ENCODE data around the gene MVB12A. TPM values are rescaled to one million over a fixed set of nuclear protein-coding genes. Genes with fewer than 3 reads are reported as not detected.

MVB12A gene
- total and polyA plus RNA-seq, 2 of the 4 experiments (the other 2 are of a cell fraction) = 13.8 to 43.9 TPM

- Histone ChIP-seq H2BK15ac (ENCODE audit: low read depth, low read length) (no peak overlapping the region), H3K36me3 (ENCODE audit: control insufficient read depth, insufficient read depth, low read length) (no peaks in the 10 kb centered on the region), H3K4me3 (ENCODE audit: insufficient read depth, low read depth, low read length) (no peak overlapping the region), H3K27ac (ENCODE audit: insufficient read depth, low read length) (no peak overlapping the region), H3K56ac (ENCODE audit: extremely low read depth, insufficient read depth, low read length) (no peak overlapping the region), H3K14ac (replicated peaks; ENCODE audit: low read depth, low read length) (no peak overlapping the region), H3K23ac (ENCODE audit: low read depth, low read length) (no peak overlapping the region), H3K79me1 (ENCODE audit: low read depth in 1 of 2, low read length in 2 of 2) (peaks cover 0 to 4% of the 10 kb centered on the region in 2 experiments; a peak in 2 of 4 replicates), H2BK120ac (ENCODE audit: low read depth, low read length) (no peak overlapping the region), H2BK20ac (ENCODE audit: low read depth, low read length) (no peak overlapping the region), H3K4ac (ENCODE audit: low read depth, low read length) (no peak overlapping the region), H2BK5ac (ENCODE audit: low read depth, low read length, poor library complexity, severe bottlenecking) (no peak overlapping the region), H3K27me3 (ENCODE audit: control insufficient read depth, insufficient read depth, low read length) (0 out of 2 replicates have a peak, but pooled peaks cover 1% of the 10 kb centered on the region), H3K9ac (ENCODE audit: low read depth, low read length) (no peak overlapping the region), H2AK5ac (ENCODE audit: low read depth, low read length) (no peak overlapping the region), H4K91ac (ENCODE audit: insufficient read depth, low read depth, low read length) (no peak overlapping the region), H3K4me1 (ENCODE audit: control insufficient read depth, insufficient read depth, low read length) (peaks cover 9% of the 10 kb centered on the region), H3K9me3 (ENCODE audit: control insufficient read depth, insufficient read depth, low read length) (no peaks in the 10 kb centered on the region), H3K4me2 (ENCODE audit: low read depth, low read length) (no peak overlapping the region), H4K5ac (ENCODE audit: low read depth, low read length) (no peak overlapping the region), H3K9me1 (ENCODE audit: insufficient read depth, low read length) (peaks cover 4% of the 10 kb centered on the region; the same call in 1 of the 2 replicates), H2AFZ (replicated peaks; ENCODE audit: low read length, poor library complexity) (no peak overlapping the region), H2AK9ac (replicated peaks; ENCODE audit: low read depth, low read length, poor library complexity) (no peak overlapping the region), H4K8ac (ENCODE audit: low read depth in 2 of 2, low read length in 2 of 2) (no peak overlapping the region), H3K18ac (ENCODE audit: low read depth, low read length) (no peak overlapping the region), H4K20me1 (ENCODE audit: insufficient read depth, low read length) (no peaks in the 10 kb centered on the region)
- WGBS, 2 experiments (ENCODE audit: extremely low coverage in 2 of 2, insufficient read length in 1 of 2) = 29% methylated on average over 2 of the region's 6 CpGs; no CpG with 5 or more reads in 1 of the 2 experiments
- in situ Hi-C loops (cut with MboI; ENCODE audit: low sequenced_read_pairs) = no loop called here
- TF ChIP-seq CTCF (conservative IDR thresholded peaks at IDR 0.05; ENCODE audit: low read depth, low read length) = no peak
- no peak for TF ChIP-seq MAZ (IDR thresholded peaks at IDR 0.05; ENCODE audit: borderline replicate concordance, low read depth, low read length)
- TF ChIP-seq CEBPB (IDR thresholded peaks at IDR 0.05; ENCODE audit: low read depth, low read length) = no peak
- TF ChIP-seq MXI1 (IDR thresholded peaks at IDR 0.05; ENCODE audit: borderline replicate concordance, low read depth, low read length) = no peak
- TF ChIP-seq CHD1 (IDR thresholded peaks at IDR 0.05; ENCODE audit: low read depth, low read length) = no peak
- TF ChIP-seq RFX5 (IDR thresholded peaks at IDR 0.05; ENCODE audit: low read depth, low read length) = no peak
- ChIA-PET POLR2A (ENCODE audit: unreplicated experiment) (no interaction called here), CTCF (no interaction called here)
- intact Hi-C loops (cut with micrococcal nuclease) = no loop called here
- dilution Hi-C loops (cut with HindIII; ENCODE audit: low sequenced_read_pairs, unreplicated experiment) = no loop called here
- BruUV-seq (replicated peaks) = no TSS peak
- ATAC-seq (ENCODE audit: low read depth) (no peak), DNase-seq (no peak)
Measured at GRCh38 chr19:17415121-17415520, 4.7 kb upstream of the MVB12A start.
